ENCODE data around the gene CCSER1. TPM values are rescaled to one million over a fixed set of nuclear protein-coding genes. Genes with fewer than 3 reads are reported as not detected.

CCSER1 gene
- total and polyA plus RNA-seq, 2 donors (not counting 1 experiment from before 2014, with no cell fraction given): 10.7 to 39.5 TPM

GRCh38 chr4:91025241-91026148 is 898.3 kb downstream of the CCSER1 start:
- POLR2A ChIA-PET: no interaction called here
- no peaks in the 10 kb centered on the region for H3K9me3 ChIP-seq (ENCODE audit: control extremely low read depth in 1 of 3, control insufficient read depth in 2 of 3, insufficient read depth in 1 of 3, low read length in 2 of 3)
- no peak overlapping the region for H3K27ac Mint-ChIP-seq
- H3K4me1 Mint-ChIP-seq: no peaks in the 10 kb centered on the region
- no peak for DNase-seq
- CTCF ChIA-PET: no interaction called here
- intact Hi-C loops (cut with micrococcal nuclease): no loop called here
- H3K36me3 ChIP-seq (replicated peaks in 1 of 2; ENCODE audit: control extremely low read depth in 1 of 2, control insufficient read depth in 1 of 2, extremely low read depth in 1 of 2, insufficient read depth in 2 of 2, low read length in 1 of 2): no peaks in the 10 kb centered on the region
- H3K27ac ChIP-seq (ENCODE audit: low read length in 2 of 2): no peak overlapping the region
- H3K9me3 Mint-ChIP-seq (ENCODE audit: insufficient read depth): no peaks in the 10 kb centered on the region
- no peak overlapping the region for H3K9ac ChIP-seq (ENCODE audit: low read length)
- no peaks in the 10 kb centered on the region for H3K27me3 ChIP-seq (replicated peaks in 1 of 4; ENCODE audit: control extremely low read depth in 1 of 4, control insufficient read depth in 3 of 4, insufficient read depth in 4 of 4, low read length in 3 of 4)
- H3K4me1 ChIP-seq (ENCODE audit: control insufficient read depth in 2 of 2, insufficient read depth in 2 of 2, low read length in 2 of 2): no peaks in the 10 kb centered on the region
- no peaks in the 10 kb centered on the region for H3K79me2 ChIP-seq (ENCODE audit: control insufficient read depth, insufficient read depth, low read length)
- no peaks in the 10 kb centered on the region for H4K20me1 ChIP-seq (ENCODE audit: control insufficient read depth, insufficient read depth, low read length, poor library complexity, severe bottlenecking)
- no peak overlapping the region for H2AFZ ChIP-seq (ENCODE audit: insufficient read depth, low read depth, low read length, poor library complexity, severe bottlenecking)
- no peaks in the 10 kb centered on the region for H3K27me3 Mint-ChIP-seq
- no peak for ATAC-seq (ENCODE audit: low read depth)
- H3K4me3 Mint-ChIP-seq: no peak overlapping the region
- H3K4me3 ChIP-seq (ENCODE audit: control extremely low read depth in 1 of 5, extremely low read depth in 1 of 5, insufficient read depth in 1 of 5, low read depth in 2 of 5, low read length in 4 of 5): no peak overlapping the region
- TF ChIP-seq CTCF (IDR thresholded peaks at IDR 0.05): no peak
- TF ChIP-seq EZH2 (IDR thresholded peaks at IDR 0.05; ENCODE audit: borderline replicate concordance, insufficient read depth, low read depth, low read length, poor library complexity, severe bottlenecking): no peak
- H3K4me2 ChIP-seq (replicated peaks; ENCODE audit: low read depth, low read length, poor library complexity, severe bottlenecking): no peak overlapping the region

GRCh38 chr4:91028228-91028627 is 901.0 kb downstream of the CCSER1 start:
- ATAC-seq (ENCODE audit: low read depth) (no peak), DNase-seq (no peak)
- no peak overlapping the region for H3K9ac ChIP-seq (ENCODE audit: low read length)
- TF ChIP-seq CTCF (IDR thresholded peaks at IDR 0.05) (no peak), EZH2 (IDR thresholded peaks at IDR 0.05; ENCODE audit: borderline replicate concordance, insufficient read depth, low read depth, low read length, poor library complexity, severe bottlenecking) (no peak)
- H3K27me3 ChIP-seq (replicated peaks in 1 of 4; ENCODE audit: control extremely low read depth in 1 of 4, control insufficient read depth in 3 of 4, insufficient read depth in 4 of 4, low read length in 3 of 4): no peaks in the 10 kb centered on the region
- H3K4me3 ChIP-seq (ENCODE audit: control extremely low read depth in 1 of 5, extremely low read depth in 1 of 5, insufficient read depth in 1 of 5, low read depth in 2 of 5, low read length in 4 of 5): no peak overlapping the region
- H4K20me1 ChIP-seq (ENCODE audit: control insufficient read depth, insufficient read depth, low read length, poor library complexity, severe bottlenecking): no peaks in the 10 kb centered on the region
- ChIA-PET POLR2A (no interaction called here), CTCF (no interaction called here)
- H3K27ac ChIP-seq (ENCODE audit: low read length in 2 of 2): no peak overlapping the region
- no peak overlapping the region for H3K4me2 ChIP-seq (replicated peaks; ENCODE audit: low read depth, low read length, poor library complexity, severe bottlenecking)
- Mint-ChIP-seq H3K4me1 (no peaks in the 10 kb centered on the region), H3K9me3 (ENCODE audit: insufficient read depth) (no peaks in the 10 kb centered on the region), H3K4me3 (no peak overlapping the region), H3K27ac (no peak overlapping the region), H3K27me3 (no peaks in the 10 kb centered on the region)
- no CpG with 5 or more reads among the region's 1 CpG for WGBS (ENCODE audit: insufficient coverage)
- H3K79me2 ChIP-seq (ENCODE audit: control insufficient read depth, insufficient read depth, low read length): no peaks in the 10 kb centered on the region
- no peaks in the 10 kb centered on the region for H3K36me3 ChIP-seq (replicated peaks in 1 of 2; ENCODE audit: control extremely low read depth in 1 of 2, control insufficient read depth in 1 of 2, extremely low read depth in 1 of 2, insufficient read depth in 2 of 2, low read length in 1 of 2)
- H3K4me1 ChIP-seq (ENCODE audit: control insufficient read depth in 2 of 2, insufficient read depth in 2 of 2, low read length in 2 of 2): no peaks in the 10 kb centered on the region
- intact Hi-C loops (cut with micrococcal nuclease): no loop called here
- H3K9me3 ChIP-seq (ENCODE audit: control extremely low read depth in 1 of 3, control insufficient read depth in 2 of 3, insufficient read depth in 1 of 3, low read length in 2 of 3): no peaks in the 10 kb centered on the region
- H2AFZ ChIP-seq (ENCODE audit: insufficient read depth, low read depth, low read length, poor library complexity, severe bottlenecking): no peak overlapping the region

Data from B cell (primary cell).